Panc1 (cell line): ENCODE measurements around the gene PGM2.

ENCODE experiments used
- CTCF ChIP-seq: fragments of 450-650 bp; IDR thresholded peaks from 2 replicates; pipeline ENCODE4 v1.5.1; 2017; ENCODE audit warnings: mild to moderate bottlenecking
- POLR2AphosphoS5 ChIP-seq: IDR thresholded peaks from 2 replicates; pipeline ENCODE4 v1.6.1; 2012; ENCODE audit warnings: mild to moderate bottlenecking, low read depth, low read length, moderate library complexity
- REST ChIP-seq, 2 experiments: IDR thresholded peaks; 2 replicates each; pipeline ENCODE4 v1.6.1; 2011 to 2012; ENCODE audit warnings: low read depth in 2 of 2, control low read depth in 1 of 2, low read length in 1 of 2, mild to moderate bottlenecking in 1 of 2, moderate library complexity in 1 of 2; ENCODE audit not compliant: insufficient read depth in 1 of 2
- SIN3A ChIP-seq: IDR thresholded peaks from 2 replicates; pipeline ENCODE4 v1.6.1; 2012; ENCODE audit warnings: low read depth, mild to moderate bottlenecking, low read length, moderate library complexity, borderline replicate concordance; ENCODE audit not compliant: insufficient read depth
- TCF7L2 ChIP-seq: IDR thresholded peaks from 2 replicates; pipeline ENCODE4 v1.6.1; 2011; ENCODE audit warnings: mild to moderate bottlenecking, low read depth, low read length, inconsistent platforms

GRCh38 chr4:37828843-37829242 is 2.4 kb downstream of the PGM2 start:
- no peak for TF ChIP-seq CTCF
- TF ChIP-seq TCF7L2, result no peak
- no peak for TF ChIP-seq POLR2AphosphoS5
- TF ChIP-seq REST (IDR thresholded peaks at IDR 0.05; ENCODE audit: insufficient read depth in 1 of 2, low read depth in 2 of 2, low read length in 1 of 2), result no peak
- no peak for TF ChIP-seq SIN3A
